IMR-90 (cell line): ENCODE measurements around the gene MIEN1. TPM values are rescaled to one million over a fixed set of nuclear protein-coding genes. Genes with fewer than 3 reads are reported as not detected.

Experiments used
- ATAC-seq: fragments of 200-7000 bp; cut with Tn5 transposase; 2 replicates; pipeline ENCODE4 v1.9.1; 2020; ENCODE audit warnings: low read depth, mild to moderate bottlenecking, moderate library complexity
- BruUV-seq: library from RNA; stranded (reverse); fragments of 400-500 nt; replicated peaks from 2 replicates; lab custom pipeline; 2021; lab: Mats Ljungman, UMichigan
- CTCF ChIA-PET: fragments of 300-600 bp; formaldehyde crosslinking; extraction: SDS; loops from one replicate; lab custom pipeline; 2021; ENCODE audit warnings: antibody characterized with exemption; lab: Yijun Ruan, JAX
- POLR2A ChIA-PET: fragments of 300-600 bp; sonication (Branson Sonifier 250); formaldehyde crosslinking; loops from one replicate; lab custom pipeline; 2022; ENCODE audit warnings: antibody characterized with exemption; ENCODE audit not compliant: unreplicated experiment; lab: Charles Lee
- DNase-seq: peaks from one replicate; pipeline ENCODE4 v3.0.0; 2013
- H2AFZ ChIP-seq: replicated peaks from 2 replicates; pipeline ENCODE3; 2013; ENCODE audit warnings: low read length, mild to moderate bottlenecking; ENCODE audit not compliant: poor library complexity
- H2AK5ac ChIP-seq: 2 replicates; pipeline ENCODE4 v1.6.1; 2013; ENCODE audit warnings: low read depth, low read length, inconsistent platforms
- H2AK9ac ChIP-seq: replicated peaks from 2 replicates; pipeline ENCODE3; 2013; ENCODE audit warnings: mild to moderate bottlenecking, low read depth, low read length, moderate library complexity; ENCODE audit not compliant: poor library complexity
- H2BK120ac ChIP-seq: 2 replicates; pipeline ENCODE4 v1.6.1; 2013; ENCODE audit warnings: low read depth, low read length, inconsistent platforms
- H2BK15ac ChIP-seq: 3 replicates; pipeline ENCODE4 v1.6.1; 2013; ENCODE audit warnings: low read depth, low read length, inconsistent platforms
- H2BK20ac ChIP-seq: 2 replicates; pipeline ENCODE4 v1.6.1; 2013; ENCODE audit warnings: low read depth, mild to moderate bottlenecking, inconsistent platforms, low read length, moderate library complexity
- H2BK5ac ChIP-seq: 2 replicates; pipeline ENCODE4 v1.6.1; 2013; ENCODE audit warnings: mild to moderate bottlenecking, low read depth, low read length, inconsistent platforms; ENCODE audit not compliant: poor library complexity, severe bottlenecking
- H3K14ac ChIP-seq: replicated peaks from 2 replicates; pipeline ENCODE4 v1.6.1; 2013; ENCODE audit warnings: low read depth, low read length, inconsistent platforms
- H3K18ac ChIP-seq: 2 replicates; pipeline ENCODE4 v1.6.1; 2013; ENCODE audit warnings: low read depth, low read length, control low read depth
- H3K23ac ChIP-seq: 2 replicates; pipeline ENCODE4 v1.6.1; 2013; ENCODE audit warnings: low read depth, low read length, inconsistent platforms
- H3K27ac ChIP-seq: 2 replicates; pipeline ENCODE4 v1.5.1; 2013; ENCODE audit warnings: mild to moderate bottlenecking, control low read depth, low read length; ENCODE audit not compliant: insufficient read depth
- H3K27me3 ChIP-seq: 2 replicates; pipeline ENCODE4 v1.6.1; 2013; ENCODE audit warnings: low read length; ENCODE audit not compliant: control insufficient read depth, insufficient read depth
- H3K36me3 ChIP-seq: 2 replicates; pipeline ENCODE4 v1.6.1; 2013; ENCODE audit warnings: low read length, mixed read lengths; ENCODE audit not compliant: control insufficient read depth, insufficient read depth
- H3K4ac ChIP-seq: 2 replicates; pipeline ENCODE4 v1.6.1; 2013; ENCODE audit warnings: low read depth, low read length, inconsistent platforms
- H3K4me1 ChIP-seq: 2 replicates; pipeline ENCODE4 v1.6.1; 2013; ENCODE audit warnings: low read length, mixed read lengths; ENCODE audit not compliant: control insufficient read depth, insufficient read depth
- H3K4me2 ChIP-seq: 2 replicates; pipeline ENCODE4 v1.6.1; 2013; ENCODE audit warnings: low read depth, mild to moderate bottlenecking, control low read depth, low read length, moderate library complexity
- H3K4me3 ChIP-seq: 2 replicates; pipeline ENCODE4 v1.5.1; 2013; ENCODE audit warnings: low read depth, mild to moderate bottlenecking, control low read depth, low read length, moderate library complexity; ENCODE audit not compliant: insufficient read depth
- H3K56ac ChIP-seq: 2 replicates; pipeline ENCODE4 v1.6.1; 2013; ENCODE audit warnings: low read length, inconsistent platforms; ENCODE audit not compliant: insufficient read depth; ENCODE audit errors: extremely low read depth
- H3K79me1 ChIP-seq, 2 experiments: 2 replicates each; pipeline ENCODE4 v1.6.1; 2013; ENCODE audit warnings: low read length in 2 of 2, inconsistent platforms in 1 of 2, low read depth in 1 of 2
- H3K9ac ChIP-seq: 2 replicates; pipeline ENCODE4 v1.6.1; 2013; ENCODE audit warnings: low read depth, low read length, control low read depth
- H3K9me1 ChIP-seq: 2 replicates; pipeline ENCODE4 v1.6.1; 2013; ENCODE audit warnings: low read length, inconsistent platforms; ENCODE audit not compliant: insufficient read depth
- H3K9me3 ChIP-seq: 2 replicates; pipeline ENCODE4 v1.6.1; 2013; ENCODE audit warnings: low read length; ENCODE audit not compliant: control insufficient read depth, insufficient read depth
- H4K20me1 ChIP-seq: 2 replicates; pipeline ENCODE4 v1.6.1; 2013; ENCODE audit warnings: low read length, inconsistent platforms; ENCODE audit not compliant: insufficient read depth
- H4K5ac ChIP-seq: 2 replicates; pipeline ENCODE4 v1.6.1; 2013; ENCODE audit warnings: mild to moderate bottlenecking, low read depth, low read length, control low read depth
- H4K8ac ChIP-seq, 2 experiments: 2 replicates each; pipeline ENCODE4 v1.6.1; 2013; ENCODE audit warnings: low read depth in 2 of 2, low read length in 2 of 2, control low read depth in 1 of 2, inconsistent platforms in 1 of 2
- H4K91ac ChIP-seq: 2 replicates; pipeline ENCODE4 v1.6.1; 2013; ENCODE audit warnings: low read depth, low read length, inconsistent platforms; ENCODE audit not compliant: insufficient read depth
- BHLHE40 ChIP-seq: fragments of 150-350 bp; IDR thresholded peaks from 2 replicates; pipeline ENCODE4 v1.6.1; 2016; ENCODE audit warnings: mild to moderate bottlenecking, low read depth, low read length
- SMC3 ChIP-seq: fragments of 150-350 bp; IDR thresholded peaks from 2 replicates; pipeline ENCODE4 v1.6.1; 2016; ENCODE audit warnings: low read depth, mild to moderate bottlenecking, antibody characterized with exemption, low read length, moderate library complexity
- USF2 ChIP-seq: fragments of 150-350 bp; IDR thresholded peaks from 2 replicates; pipeline ENCODE4 v1.6.1; 2017; ENCODE audit warnings: mild to moderate bottlenecking, antibody characterized with exemption, low read length, low read depth
- WGBS, 2 experiments: methylation state at CpG; one replicate each; pipeline versions ENCODE4 v1.1.5 to v1.1.7; 2013; ENCODE audit warnings: missing lambda C conversion rate in 2 of 2; ENCODE audit not compliant: insufficient read length in 1 of 2; ENCODE audit errors: extremely low coverage in 2 of 2; 5-methylcytosine and 5-hydroxymethylcytosine counted together
- dilution Hi-C: fragments of 300-500 bp; cut with HindIII; formaldehyde crosslinking; loops from one replicate; pipeline ENCODE4 v1.14.3; 2018; ENCODE audit warnings: low sequenced_read_pairs; ENCODE audit not compliant: unreplicated experiment
- in situ Hi-C: fragments of 300-500 bp; cut with MboI; formaldehyde crosslinking; loops from 3 replicates; pipeline ENCODE4 v1.14.3; 2019; ENCODE audit warnings: low sequenced_read_pairs, inconsistent platforms, mixed read lengths
- intact Hi-C: fragments of 100-400 bp; cut with micrococcal nuclease; formaldehyde crosslinking; loops from 2 replicates; pipeline ENCODE4 v1.10.0; 2022
- polyA plus RNA-seq, 3 experiments: library from polyadenylated mRNA; depleted of rRNA; stranded (reverse); fragments of >200 nt; gene quantifications; 2 replicates each; pipeline ENCODE4 v1.2.3, GENCODE V29; 2012; ENCODE audit warnings: low replicate concordance in 1 of 3
- total RNA-seq: library from RNA; depleted of rRNA; stranded (reverse); fragments of >200 nt; gene quantifications from 2 replicates; pipeline ENCODE4 v1.2.3, GENCODE V29; 2012

The MIEN1 gene
- total and polyA plus RNA-seq, 2 of the 4 experiments (the other 2 are of a cell fraction), result 20.3 to 75.6 TPM

GRCh38 chr17:39769974-39770587 is 39.7 kb upstream of the MIEN1 start:
- Histone ChIP-seq H3K23ac (no peak overlapping the region), H2AK9ac (no peak overlapping the region), H3K27me3 (peaks cover 64% of the 10 kb centered on the region), H3K4me1 (no peaks in the 10 kb centered on the region), H4K5ac (no peak overlapping the region), H3K14ac (no peak overlapping the region), H2BK15ac (no peak overlapping the region), H3K9ac (no peak overlapping the region), H2AFZ (no peak overlapping the region), H3K9me1 (no peaks in the 10 kb centered on the region), H2BK5ac (no peak overlapping the region), H3K27ac (no peak overlapping the region), H3K4me3 (no peak overlapping the region), H3K36me3 (no peaks in the 10 kb centered on the region), H3K4ac (no peak overlapping the region), H4K91ac (no peak overlapping the region), H3K4me2 (no peak overlapping the region), H3K18ac (no peak overlapping the region), H2BK20ac (no peak overlapping the region), H2AK5ac (no peak overlapping the region), H4K8ac (no peak overlapping the region), H3K9me3 (peaks cover 7% of the 10 kb centered on the region), H3K56ac (no peak overlapping the region), H2BK120ac (no peak overlapping the region), H4K20me1 (no peaks in the 10 kb centered on the region), H3K79me1 (no peaks in the 10 kb centered on the region)
- dilution Hi-C loops (no loop called here), intact Hi-C loops (no loop called here), in situ Hi-C loops (loop anchor here (10.0 kb wide), 1 partner anchor 205 kb away; no protein-coding TSS in a partner anchor)
- ChIA-PET POLR2A (no interaction called here), CTCF (no interaction called here)
- ATAC-seq (no peak), DNase-seq (peak; percentile 32)
- TF ChIP-seq SMC3 (no peak), USF2 (no peak), BHLHE40 (peak; percentile 38; the same call in 1 of the 2 replicates)
- BruUV-seq, result no TSS peak
- WGBS, 2 experiments, result 31% methylated on average over 3 of the region's 8 CpGs; no CpG with 5 or more reads in 1 of the 2 experiments
